Mucosa of gallbladder (tissue), 1 donor: Measurements from ENCODE around the gene SULT1E1. TPM values are rescaled to one million over a fixed set of nuclear protein-coding genes. Genes with fewer than 3 reads are reported as not detected.
A peak's percentile ranks its signal among the peaks of the same experiment; 100 is the strongest.

ENCODE experiments used
- DNase-seq: peaks from one replicate; pipeline ENCODE4 v3.0.0-alpha.2; 2020; ENCODE audit warnings: low spot score
- total RNA-seq: library from RNA; stranded (reverse); gene quantifications from one replicate; pipeline ENCODE4 v1.2.1, GENCODE V29; 2021
- donor health status: DM: no; HTN: no; CAD: no.

SULT1E1 gene
- total RNA-seq: 0.29 TPM

- DNase-seq: no peak
These were observed at the start of gene SULT1E1 for GRCh38 chr4:69860052-69860451. SULT1E1 (minus strand) TSS chr4:69860145; CDS start chr4:69857644, 2,501 bp downstream.

- DNase-seq: no peak
These were observed 49.2 kb upstream of the SULT1E1 start for GRCh38 chr4:69909195-69909594.

- no peak for DNase-seq
These were observed 47.2 kb upstream of the SULT1E1 start for GRCh38 chr4:69907151-69907550.

GRCh38 chr4:69896530-69897116 is 36.7 kb upstream of the SULT1E1 start:
- DNase-seq: no peak

- DNase-seq: no peak
These were observed 34.8 kb upstream of the SULT1E1 start for GRCh38 chr4:69894721-69895120.

- DNase-seq: no peak
These were observed 34.2 kb upstream of the SULT1E1 start for GRCh38 chr4:69894186-69894585.

GRCh38 chr4:69888336-69888735 is 28.4 kb upstream of the SULT1E1 start:
- DNase-seq: no peak

- no peak for DNase-seq
These were observed 22.2 kb upstream of the SULT1E1 start for GRCh38 chr4:69882150-69882549.

- no peak for DNase-seq
These were observed 21.3 kb upstream of the SULT1E1 start for GRCh38 chr4:69881173-69881773.

GRCh38 chr4:69878250-69878649 is 18.3 kb upstream of the SULT1E1 start:
- no peak for DNase-seq

- no peak for DNase-seq
These were observed 17.5 kb upstream of the SULT1E1 start for GRCh38 chr4:69877453-69877852.

- no peak for DNase-seq
These were observed 16.1 kb upstream of the SULT1E1 start for GRCh38 chr4:69876071-69876470.

GRCh38 chr4:69875576-69875975 is 15.6 kb upstream of the SULT1E1 start:
- no peak for DNase-seq

- DNase-seq: no peak
These were observed 14.6 kb upstream of the SULT1E1 start for GRCh38 chr4:69874507-69874906.

GRCh38 chr4:69861756-69862155 is 1.8 kb upstream of the SULT1E1 start:
- DNase-seq: no peak

- no peak for DNase-seq
These were observed 765 bp upstream of the SULT1E1 start for GRCh38 chr4:69860521-69861298.

- no peak for DNase-seq
These were observed 732 bp downstream of the SULT1E1 start for GRCh38 chr4:69859140-69859685.

- peak; percentile 44 for DNase-seq
These were observed 1.3 kb downstream of the SULT1E1 start for GRCh38 chr4:69858690-69859089.

- no peak for DNase-seq
These were observed 4.1 kb downstream of the SULT1E1 start for GRCh38 chr4:69855822-69856221.

- no peak for DNase-seq
These were observed 10.0 kb downstream of the SULT1E1 start for GRCh38 chr4:69849969-69850368.

GRCh38 chr4:69849297-69849696 is 10.6 kb downstream of the SULT1E1 start:
- no peak for DNase-seq

GRCh38 chr4:69848028-69848427 is 11.9 kb downstream of the SULT1E1 start:
- no peak for DNase-seq

GRCh38 chr4:69843932-69844331 is 16.0 kb downstream of the SULT1E1 start:
- no peak for DNase-seq
